Measurements from ENCODE around the gene GTF2E1.

Gene GTF2E1

GRCh38 chr3:120742198-120742848 is at the start of gene GTF2E1, which contains the start of gene RABL3:
Gene GTF2E1, plus strand, starts transcription at chr3:120742744. Its CDS starts 7,809 bp downstream, at chr3:120750553.
Gene RABL3, minus strand, starts transcription at chr3:120742516. Its CDS starts 9 bp downstream, at chr3:120742507.
- TF ChIP-seq, protein P1, sequence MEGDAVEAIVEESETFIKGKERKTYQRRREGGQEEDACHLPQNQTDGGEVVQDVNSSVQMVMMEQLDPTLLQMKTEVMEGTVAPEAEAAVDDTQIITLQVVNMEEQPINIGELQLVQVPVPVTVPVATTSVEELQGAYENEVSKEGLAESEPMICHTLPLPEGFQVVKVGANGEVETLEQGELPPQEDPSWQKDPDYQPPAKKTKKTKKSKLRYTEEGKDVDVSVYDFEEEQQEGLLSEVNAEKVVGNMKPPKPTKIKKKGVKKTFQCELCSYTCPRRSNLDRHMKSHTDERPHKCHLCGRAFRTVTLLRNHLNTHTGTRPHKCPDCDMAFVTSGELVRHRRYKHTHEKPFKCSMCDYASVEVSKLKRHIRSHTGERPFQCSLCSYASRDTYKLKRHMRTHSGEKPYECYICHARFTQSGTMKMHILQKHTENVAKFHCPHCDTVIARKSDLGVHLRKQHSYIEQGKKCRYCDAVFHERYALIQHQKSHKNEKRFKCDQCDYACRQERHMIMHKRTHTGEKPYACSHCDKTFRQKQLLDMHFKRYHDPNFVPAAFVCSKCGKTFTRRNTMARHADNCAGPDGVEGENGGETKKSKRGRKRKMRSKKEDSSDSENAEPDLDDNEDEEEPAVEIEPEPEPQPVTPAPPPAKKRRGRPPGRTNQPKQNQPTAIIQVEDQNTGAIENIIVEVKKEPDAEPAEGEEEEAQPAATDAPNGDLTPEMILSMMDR (IDR thresholded peaks at IDR 0.05; ENCODE audit: insufficient read depth, low read depth, low read length, missing control alignments) = no peak
- peak; percentile 99 for DNase-seq (ENCODE audit: low read depth)
- peak within 1 kb of the TSS; percentile 84 for H3K4me3 ChIP-seq (ENCODE audit: low read depth, low read length)

GRCh38 chr3:120693439-120694171 is 48.9 kb upstream of the GTF2E1 start:
- no peak for DNase-seq (ENCODE audit: low read depth)
- no peak overlapping the region for H3K4me3 ChIP-seq (ENCODE audit: low read depth, low read length)
- TF ChIP-seq, protein P1 (IDR thresholded peaks at IDR 0.05; ENCODE audit: insufficient read depth, low read depth, low read length, missing control alignments) = no peak

GRCh38 chr3:120699333-120699732 is 43.2 kb upstream of the GTF2E1 start:
- DNase-seq (ENCODE audit: low read depth) = no peak
- H3K4me3 ChIP-seq (ENCODE audit: low read depth, low read length) = no peak overlapping the region
- TF ChIP-seq, protein P1 (IDR thresholded peaks at IDR 0.05; ENCODE audit: insufficient read depth, low read depth, low read length, missing control alignments) = no peak

GRCh38 chr3:120705884-120706582 is 36.5 kb upstream of the GTF2E1 start:
- no peak overlapping the region for H3K4me3 ChIP-seq (ENCODE audit: low read depth, low read length)
- TF ChIP-seq, protein P1 (IDR thresholded peaks at IDR 0.05; ENCODE audit: insufficient read depth, low read depth, low read length, missing control alignments) = no peak
- DNase-seq (ENCODE audit: low read depth) = no peak

- H3K4me3 ChIP-seq (ENCODE audit: low read depth, low read length) = no peak overlapping the region
- TF ChIP-seq, protein P1 (IDR thresholded peaks at IDR 0.05; ENCODE audit: insufficient read depth, low read depth, low read length, missing control alignments) = no peak
- DNase-seq (ENCODE audit: low read depth) = no peak
These were observed 35.6 kb upstream of the GTF2E1 start for GRCh38 chr3:120706950-120707349.

DNA sequence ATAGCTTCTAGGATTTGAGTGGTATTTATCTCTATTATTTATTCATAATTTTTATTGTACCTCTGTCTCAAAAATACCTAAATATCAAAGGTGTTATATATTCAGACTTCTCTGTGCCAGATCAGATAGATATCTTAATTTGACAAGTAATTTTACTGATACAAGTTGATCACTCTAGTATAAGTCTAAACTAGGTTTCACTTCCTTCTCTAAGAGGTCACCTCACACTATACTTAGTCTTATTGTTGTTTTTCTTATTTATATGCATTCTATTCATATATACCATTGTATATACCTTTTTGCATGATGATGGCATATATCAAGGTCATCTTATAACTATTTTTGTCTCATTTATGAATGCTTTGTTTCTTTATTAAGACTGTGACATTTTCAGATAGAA is 34.1 kb upstream of the GTF2E1 start:
- TF ChIP-seq, protein P1 (IDR thresholded peaks at IDR 0.05; ENCODE audit: insufficient read depth, low read depth, low read length, missing control alignments) = no peak
- no peak for DNase-seq (ENCODE audit: low read depth)
- H3K4me3 ChIP-seq (ENCODE audit: low read depth, low read length) = no peak overlapping the region

Data from GM12865 (cell line).